Subcutaneous adipose tissue (tissue), 4 donors: ENCODE measurements around the gene SUSD3. TPM values are rescaled to one million over a fixed set of nuclear protein-coding genes. Genes with fewer than 3 reads are reported as not detected.

Source experiments
- total RNA-seq, 4 donors: library from RNA; depleted of rRNA; stranded (reverse); fragments of >200 nt; gene quantifications; one replicate each; pipeline ENCODE4 v1.1.0, GENCODE V29; 2016
- TF ChIP-seq, protein P1 (sequence below): fragments of 450-650 bp; IDR thresholded peaks from one replicate; pipeline ENCODE4 v1.5.1; 2016; ENCODE audit warnings: low read depth, mild to moderate bottlenecking, control low read depth, antibody characterized with exemption, moderate library complexity

The SUSD3 gene
- total RNA-seq, 4 donors from 2014 or later = 1.1 to 2.2 TPM; not detected in 2

DNA sequence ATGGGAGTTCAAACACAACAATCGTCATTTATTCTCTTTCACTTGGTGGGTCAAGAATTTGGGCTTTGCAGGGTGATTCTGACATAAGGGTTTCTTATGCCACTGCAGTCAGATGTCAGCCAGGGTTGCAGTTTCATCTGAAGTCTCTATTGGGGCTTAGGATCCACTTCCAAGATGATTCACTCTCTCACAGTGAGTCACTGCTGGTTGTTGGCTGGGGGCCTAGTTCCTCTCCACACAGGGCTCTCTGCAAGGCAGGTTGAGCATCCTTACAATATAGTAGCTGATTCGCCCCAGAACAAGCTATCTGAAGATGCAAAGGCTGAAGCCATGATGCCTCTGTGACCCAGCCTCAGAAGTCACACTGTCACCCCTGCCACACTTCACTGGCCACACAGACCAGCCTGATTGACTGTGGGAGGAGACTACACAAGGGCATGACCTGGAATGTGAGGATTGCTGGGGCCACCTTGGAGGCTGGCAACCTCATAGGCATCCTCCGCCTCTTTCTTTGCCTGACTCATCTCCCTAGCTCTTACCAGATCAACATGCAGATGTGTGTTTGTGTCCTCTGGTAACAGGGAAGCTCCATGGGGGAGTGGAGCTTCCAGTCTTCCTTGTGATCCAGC is 33.1 kb downstream of the SUSD3 start:
- TF ChIP-seq, protein P1, sequence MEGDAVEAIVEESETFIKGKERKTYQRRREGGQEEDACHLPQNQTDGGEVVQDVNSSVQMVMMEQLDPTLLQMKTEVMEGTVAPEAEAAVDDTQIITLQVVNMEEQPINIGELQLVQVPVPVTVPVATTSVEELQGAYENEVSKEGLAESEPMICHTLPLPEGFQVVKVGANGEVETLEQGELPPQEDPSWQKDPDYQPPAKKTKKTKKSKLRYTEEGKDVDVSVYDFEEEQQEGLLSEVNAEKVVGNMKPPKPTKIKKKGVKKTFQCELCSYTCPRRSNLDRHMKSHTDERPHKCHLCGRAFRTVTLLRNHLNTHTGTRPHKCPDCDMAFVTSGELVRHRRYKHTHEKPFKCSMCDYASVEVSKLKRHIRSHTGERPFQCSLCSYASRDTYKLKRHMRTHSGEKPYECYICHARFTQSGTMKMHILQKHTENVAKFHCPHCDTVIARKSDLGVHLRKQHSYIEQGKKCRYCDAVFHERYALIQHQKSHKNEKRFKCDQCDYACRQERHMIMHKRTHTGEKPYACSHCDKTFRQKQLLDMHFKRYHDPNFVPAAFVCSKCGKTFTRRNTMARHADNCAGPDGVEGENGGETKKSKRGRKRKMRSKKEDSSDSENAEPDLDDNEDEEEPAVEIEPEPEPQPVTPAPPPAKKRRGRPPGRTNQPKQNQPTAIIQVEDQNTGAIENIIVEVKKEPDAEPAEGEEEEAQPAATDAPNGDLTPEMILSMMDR = no peak

GRCh38 chr9:93092251-93092991 is 33.9 kb downstream of the SUSD3 start:
- TF ChIP-seq, protein P1 = no peak

GRCh38 chr9:93093127-93093876 is 34.8 kb downstream of the SUSD3 start:
- TF ChIP-seq, protein P1 = no peak

DNA sequence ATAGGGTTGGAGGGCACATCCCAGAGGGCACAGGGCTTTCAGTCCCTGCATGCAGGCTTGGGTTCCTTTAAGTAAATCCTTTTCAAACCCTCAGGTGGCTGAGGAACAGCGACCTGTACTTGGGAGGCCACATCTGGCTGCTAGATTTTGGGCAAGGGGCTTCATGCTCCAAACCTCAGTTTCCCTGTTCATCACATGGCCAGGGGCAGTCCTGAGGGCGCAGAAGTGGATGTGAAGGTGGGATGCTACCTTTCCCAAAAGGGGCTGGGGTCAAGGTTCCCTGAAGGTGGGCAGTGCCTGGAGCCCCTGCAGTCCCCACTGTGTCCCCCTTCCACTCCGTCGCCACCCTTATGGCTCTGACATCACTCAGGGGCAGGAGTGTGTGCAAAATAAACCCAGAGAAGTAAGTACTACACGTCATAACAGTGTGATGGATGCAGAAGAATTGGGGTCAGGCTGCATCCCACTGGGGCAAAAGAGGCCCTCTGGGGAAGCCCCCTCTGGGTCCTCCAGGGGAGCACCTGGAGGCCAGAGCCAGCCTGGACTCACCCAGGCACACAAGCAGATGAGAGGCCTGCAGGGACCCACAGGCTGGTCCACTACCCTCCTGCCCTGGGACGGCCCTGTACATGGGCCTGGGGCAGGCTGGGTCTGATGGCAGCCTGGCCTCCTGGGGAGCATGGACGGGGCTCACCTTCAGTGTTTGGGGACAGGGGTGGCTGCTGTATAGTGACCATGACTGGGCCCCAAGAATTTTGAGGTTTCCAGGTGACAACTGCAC is 35.6 kb downstream of the SUSD3 start:
- TF ChIP-seq, protein P1 = no peak

- TF ChIP-seq, protein P1 = no peak
Observed at GRCh38 chr9:93094658-93095204, 36.2 kb downstream of the SUSD3 start.

- TF ChIP-seq, protein P1 = no peak
Observed at GRCh38 chr9:93095205-93096130, 37.0 kb downstream of the SUSD3 start.
